DND-41 (cell line): ENCODE measurements around the gene ZBTB45.
"Not testable (repeated sequence)": the region's sequence is repeated elsewhere in the genome, so short reads cannot be mapped to it uniquely, and the experiment has no call there.

Experiments used
- ATAC-seq: fragments of 200-7000 bp; cut with Tn5 transposase; 3 replicates; pipeline ENCODE4 v1.9.1; 2021; ENCODE audit warnings: low read depth; ENCODE audit not compliant: insufficient read depth
- DNase-seq: peaks from one replicate; pipeline ENCODE4 v3.0.0-alpha.2; 2020
- H2AFZ ChIP-seq: 2 replicates; pipeline ENCODE4 v1.6.0; 2012; ENCODE audit warnings: low read depth, low read length
- H3K27ac ChIP-seq: 2 replicates; pipeline ENCODE4 v1.5.1; 2012; ENCODE audit warnings: low read length, inconsistent platforms
- H3K27me3 ChIP-seq: fragments of 200-600 bp; sonication (generic); 2 replicates; pipeline ENCODE4 v1.6.0; 2012; ENCODE audit warnings: low read length, mild to moderate bottlenecking, inconsistent platforms; ENCODE audit not compliant: insufficient read depth, poor library complexity
- H3K36me3 ChIP-seq: 2 replicates; pipeline ENCODE4 v1.5.1; 2012; ENCODE audit warnings: low read length, inconsistent platforms; ENCODE audit not compliant: insufficient read depth
- H3K4me1 ChIP-seq: 2 replicates; pipeline ENCODE4 v1.5.1; 2012; ENCODE audit warnings: mild to moderate bottlenecking, low read length; ENCODE audit not compliant: insufficient read depth
- H3K4me2 ChIP-seq: 2 replicates; pipeline ENCODE4 v1.6.0; 2012; ENCODE audit warnings: mild to moderate bottlenecking, moderate library complexity, low read length, inconsistent platforms; ENCODE audit not compliant: insufficient read depth
- H3K4me3 ChIP-seq, 2 experiments: fragments of 200-600 bp in 1 of 2; shearing (Covaris generic) in 1 of 2; 2 replicates each; pipeline ENCODE4 v1.5.1; 2012 to 2016; ENCODE audit warnings: inconsistent platforms in 2 of 2, low read length in 2 of 2, mild to moderate bottlenecking in 2 of 2, low read depth in 1 of 2, moderate library complexity in 1 of 2
- H3K79me2 ChIP-seq: 2 replicates; pipeline ENCODE4 v1.6.0; 2012; ENCODE audit warnings: low read length, inconsistent platforms; ENCODE audit not compliant: insufficient read depth
- H3K9ac ChIP-seq: 2 replicates; pipeline ENCODE4 v1.6.0; 2012; ENCODE audit warnings: low read depth, mild to moderate bottlenecking, inconsistent platforms, low read length, moderate library complexity
- H3K9me3 ChIP-seq: 2 replicates; pipeline ENCODE4 v1.5.1; 2012; ENCODE audit warnings: low read length, moderate library complexity, mild to moderate bottlenecking, inconsistent platforms; ENCODE audit not compliant: insufficient read depth, severe bottlenecking
- H4K20me1 ChIP-seq: 2 replicates; pipeline ENCODE4 v1.6.0; 2012; ENCODE audit warnings: low read length; ENCODE audit not compliant: insufficient read depth
- CTCF ChIP-seq: IDR thresholded peaks from 2 replicates; pipeline ENCODE4 v1.5.1; 2012; ENCODE audit warnings: borderline replicate concordance, low read length, moderate library complexity, mild to moderate bottlenecking; ENCODE audit not compliant: poor library complexity, severe bottlenecking; ENCODE audit errors: extremely low read depth
- EZH2 ChIP-seq: IDR thresholded peaks from 3 replicates; pipeline ENCODE4 v1.6.1; 2012; ENCODE audit warnings: borderline replicate concordance, low read depth, mild to moderate bottlenecking, moderate library complexity, low read length, inconsistent platforms; ENCODE audit not compliant: severe bottlenecking

Gene ZBTB45

GRCh38 chr19:58474997-58475713, 44.5 kb downstream of the ZBTB45 start:
- H3K9me3 ChIP-seq, result no peaks in the 10 kb centered on the region
- peak overlapping the region; percentile 36 to 88; a peak in 3 of 4 replicates for H3K4me3 ChIP-seq
- no peak for DNase-seq
- peaks cover 43% of the 10 kb centered on the region for H3K36me3 ChIP-seq
- H3K27me3 ChIP-seq, result no peaks in the 10 kb centered on the region
- H3K27ac ChIP-seq, result peak overlapping the region; percentile 92
- peak overlapping the region; percentile 96 for H3K4me2 ChIP-seq
- peak overlapping the region; percentile 81 for H2AFZ ChIP-seq
- peaks cover 38% of the 10 kb centered on the region for H3K4me1 ChIP-seq
- TF ChIP-seq EZH2 (no peak), CTCF (no peak)
- H3K9ac ChIP-seq, result peak overlapping the region; percentile 94
- 0 out of 2 replicates have a peak, but pooled peaks cover 8% of the 10 kb centered on the region for H3K79me2 ChIP-seq
- H4K20me1 ChIP-seq, result peaks cover 8% of the 10 kb centered on the region; the same call in 1 of the 2 replicates
- peak; percentile 3 for ATAC-seq

- Histone ChIP-seq H3K36me3 (peaks cover 45% of the 10 kb centered on the region), H3K9me3 (no peaks in the 10 kb centered on the region), H2AFZ (no peak overlapping the region), H4K20me1 (peaks cover 10% of the 10 kb centered on the region), H3K4me3 (peak overlapping the region in 1 of 2 experiments; percentile 88; a peak in 2 of 4 replicates), H3K4me1 (peaks cover 38% of the 10 kb centered on the region), H3K4me2 (peak overlapping the region; percentile 96), H3K27me3 (no peaks in the 10 kb centered on the region), H3K79me2 (peaks cover 10% of the 10 kb centered on the region), H3K27ac (peak overlapping the region; percentile 92; the same call in 1 of the 2 replicates), H3K9ac (peak overlapping the region; percentile 94; the same call in 1 of the 2 replicates)
- DNase-seq (no peak), ATAC-seq (no peak)
- TF ChIP-seq EZH2, result no peak
Observed at GRCh38 chr19:58474291-58474996, 45.2 kb downstream of the ZBTB45 start.

DNA sequence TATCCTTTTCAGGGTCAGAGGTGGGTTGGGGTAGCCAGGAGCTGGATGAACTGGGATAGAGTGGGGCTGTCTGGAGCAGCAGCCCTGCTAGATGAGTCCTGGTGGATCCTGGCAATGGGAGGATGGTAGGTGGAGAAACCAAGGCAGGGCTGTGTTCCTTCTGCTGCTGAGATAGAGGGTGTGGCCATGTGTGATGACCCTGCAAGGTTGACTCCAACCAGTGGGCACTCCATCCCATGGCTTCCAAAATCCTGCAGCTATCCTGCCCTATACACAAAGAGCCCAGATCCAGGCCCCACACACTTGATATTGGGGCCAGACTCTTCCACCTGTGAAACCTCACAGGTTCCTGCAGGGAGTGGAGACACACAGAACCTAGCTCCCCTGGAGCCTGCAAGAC, 45.8 kb downstream of the ZBTB45 start:
- Histone ChIP-seq H3K9me3 (no peaks in the 10 kb centered on the region), H3K4me3 (no peak overlapping the region), H3K4me1 (peaks cover 44% of the 10 kb centered on the region), H2AFZ (no peak overlapping the region), H3K79me2 (peaks cover 17% of the 10 kb centered on the region), H3K9ac (no peak overlapping the region), H3K27me3 (no peaks in the 10 kb centered on the region), H3K36me3 (peaks cover 46% of the 10 kb centered on the region), H3K4me2 (no peak overlapping the region), H4K20me1 (peaks cover 17% of the 10 kb centered on the region), H3K27ac (no peak overlapping the region)
- DNase-seq (no peak), ATAC-seq (no peak)
- TF ChIP-seq CTCF, result no peak
- TF ChIP-seq EZH2, result no peak

GRCh38 chr19:58471736-58472135, 47.9 kb downstream of the ZBTB45 start:
- no peak for TF ChIP-seq EZH2
- TF ChIP-seq CTCF, result no peak
- no peak overlapping the region for H3K4me3 ChIP-seq
- no peak overlapping the region for H2AFZ ChIP-seq
- H3K36me3 ChIP-seq, result peaks cover 46% of the 10 kb centered on the region
- H4K20me1 ChIP-seq, result peaks cover 30% of the 10 kb centered on the region
- H3K27me3 ChIP-seq, result no peaks in the 10 kb centered on the region
- H3K27ac ChIP-seq, result no peak overlapping the region
- peaks cover 28% of the 10 kb centered on the region for H3K79me2 ChIP-seq
- H3K9ac ChIP-seq, result no peak overlapping the region
- no peaks in the 10 kb centered on the region for H3K9me3 ChIP-seq
- ATAC-seq (no peak), DNase-seq (no peak)
- H3K4me1 ChIP-seq, result peaks cover 47% of the 10 kb centered on the region
- no peak overlapping the region for H3K4me2 ChIP-seq

GRCh38 chr19:58470837-58471543, 48.6 kb downstream of the ZBTB45 start:
- H3K27ac ChIP-seq, H3K9ac ChIP-seq, H2AFZ ChIP-seq, H3K27me3 ChIP-seq, H3K9me3 ChIP-seq, DNase-seq, H3K4me3 ChIP-seq, H3K4me2 ChIP-seq, ATAC-seq: not testable (repeated sequence)
- Histone ChIP-seq H4K20me1 (peaks cover 30% of the 10 kb centered on the region), H3K79me2 (peaks cover 26% of the 10 kb centered on the region), H3K36me3 (peaks cover 46% of the 10 kb centered on the region), H3K4me1 (peaks cover 48% of the 10 kb centered on the region)
